ES-I3 (cell line): ENCODE measurements around the gene TMC3.
"Not testable (repeated sequence)": the region's sequence is repeated elsewhere in the genome, so short reads cannot be mapped to it uniquely, and the experiment has no call there.

Experiments
- H3K36me3 ChIP-seq: 2 replicates; pipeline ENCODE4 v1.6.1; 2013; ENCODE audit warnings: mild to moderate bottlenecking, low read length, control low read depth, moderate library complexity; ENCODE audit not compliant: insufficient read depth
- H3K4me1 ChIP-seq: 2 replicates; pipeline ENCODE4 v1.6.1; 2013; ENCODE audit warnings: mild to moderate bottlenecking, control low read depth, low read length; ENCODE audit not compliant: insufficient read depth
- H3K9ac ChIP-seq: 2 replicates; pipeline ENCODE4 v1.6.1; 2013; ENCODE audit warnings: low read depth, mild to moderate bottlenecking, low read length, moderate library complexity
- H3K9me3 ChIP-seq: 2 replicates; pipeline ENCODE4 v1.6.1; 2013; ENCODE audit warnings: mild to moderate bottlenecking, low read length, moderate library complexity; ENCODE audit not compliant: control insufficient read depth, insufficient read depth

Gene TMC3

DNA sequence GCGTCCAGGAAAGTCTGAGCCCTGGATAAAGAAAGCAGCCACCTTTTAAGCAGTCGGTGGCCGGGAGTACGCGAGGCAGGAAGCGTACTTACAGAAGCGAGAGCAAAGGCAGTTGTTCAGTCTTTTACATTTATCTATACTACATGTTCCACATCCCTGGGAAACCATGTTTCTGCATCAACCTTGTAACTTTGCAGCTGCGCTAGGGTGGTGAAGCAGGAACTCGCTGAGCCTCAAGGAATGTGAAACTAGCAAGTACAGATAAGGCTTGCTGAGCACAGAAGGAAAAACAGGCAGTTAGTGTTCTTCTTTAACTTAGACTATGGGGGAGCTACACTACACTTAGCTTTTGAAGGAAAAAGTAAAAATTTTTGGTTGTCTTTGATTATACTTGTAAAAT is 42.9 kb downstream of the TMC3 start:
- H3K9ac ChIP-seq, H3K4me1 ChIP-seq: not testable (repeated sequence)

DNA sequence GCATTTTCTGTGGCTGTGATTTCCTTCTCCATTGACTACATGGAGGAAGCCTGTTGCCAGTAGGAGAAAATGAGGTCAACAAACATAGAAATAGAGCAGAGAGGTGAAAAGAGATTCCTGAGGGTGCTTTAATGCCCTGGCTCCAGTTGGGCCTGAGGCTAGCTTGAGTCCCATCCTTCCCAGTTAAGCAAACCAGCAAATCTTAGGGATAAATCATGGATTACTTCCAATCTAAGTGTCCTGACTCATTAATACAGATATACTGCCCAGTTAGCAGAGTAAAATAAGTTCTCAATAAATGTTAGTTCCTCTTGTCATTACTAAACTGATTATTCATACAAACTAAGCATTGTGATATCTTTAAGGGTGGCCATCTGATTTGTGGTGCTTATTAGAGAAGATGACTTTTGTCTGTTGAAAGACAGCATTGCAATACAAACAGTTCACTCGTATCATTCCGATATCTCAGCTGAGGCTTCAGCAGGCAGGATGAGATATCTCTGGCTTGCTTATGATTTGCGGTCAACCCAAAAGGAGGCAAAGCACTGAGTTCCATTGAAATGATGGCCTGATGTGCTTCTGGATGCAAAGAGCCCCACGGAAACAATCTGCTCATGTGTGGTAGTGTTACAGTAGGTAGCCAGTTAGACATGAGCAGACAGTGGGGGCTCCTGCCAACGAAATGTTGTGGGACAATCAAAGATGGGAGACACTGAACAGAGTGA is 43.5 kb downstream of the TMC3 start:
- Histone ChIP-seq H3K36me3 (no peaks in the 10 kb centered on the region), H3K9ac (no peak overlapping the region)

More for the DNA sequence above, 42.9 kb downstream of the TMC3 start:
- H3K9me3 ChIP-seq, H3K36me3 ChIP-seq: not testable (repeated sequence)

DNA sequence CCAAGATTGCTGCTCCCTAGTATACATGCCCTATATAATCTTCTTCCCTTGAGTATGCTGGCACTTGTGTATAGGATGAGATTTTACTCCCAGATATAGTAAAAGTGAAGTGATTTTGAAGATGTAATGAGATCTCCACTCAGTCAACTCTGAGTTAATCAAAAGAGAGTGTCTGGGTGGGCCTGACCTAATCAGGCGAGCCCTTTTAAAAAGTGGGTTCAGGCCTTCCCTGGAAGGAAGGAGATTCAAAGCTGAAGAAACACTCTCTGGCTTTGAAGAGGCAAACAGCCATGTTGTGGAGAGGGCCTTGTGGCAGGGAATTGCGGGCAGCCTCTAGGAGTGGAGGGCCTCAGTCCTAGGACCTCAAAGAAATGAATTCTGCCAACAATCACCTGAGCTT is 44.6 kb downstream of the TMC3 start:
- no peaks in the 10 kb centered on the region for H3K4me1 ChIP-seq
- H3K9me3 ChIP-seq: no peaks in the 10 kb centered on the region
- H3K9ac ChIP-seq: no peak overlapping the region
- no peaks in the 10 kb centered on the region for H3K36me3 ChIP-seq

More for the DNA sequence above, 43.5 kb downstream of the TMC3 start:
- Histone ChIP-seq H3K4me1 (no peaks in the 10 kb centered on the region), H3K9me3 (no peaks in the 10 kb centered on the region)

DNA sequence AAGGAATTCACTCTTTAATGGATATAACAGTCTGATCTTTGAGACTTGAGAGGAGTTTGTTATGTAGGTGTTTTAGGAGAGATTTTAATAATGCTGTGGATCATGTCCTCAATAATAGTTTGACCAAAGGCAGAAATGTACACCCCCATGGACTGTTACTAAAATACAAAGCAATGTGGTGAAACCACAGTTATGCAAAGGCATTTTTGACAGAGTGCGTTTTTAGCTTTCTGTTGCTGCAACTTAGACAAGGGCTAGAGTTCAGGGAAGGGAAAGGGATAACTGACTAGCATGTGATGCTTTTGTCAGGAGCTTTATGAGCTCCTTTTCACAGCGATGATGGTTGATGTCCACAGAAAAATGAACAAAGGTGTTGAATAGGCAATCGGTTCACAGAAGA is 46.5 kb downstream of the TMC3 start:
- Histone ChIP-seq H3K4me1 (no peaks in the 10 kb centered on the region), H3K9ac (no peak overlapping the region)

DNA sequence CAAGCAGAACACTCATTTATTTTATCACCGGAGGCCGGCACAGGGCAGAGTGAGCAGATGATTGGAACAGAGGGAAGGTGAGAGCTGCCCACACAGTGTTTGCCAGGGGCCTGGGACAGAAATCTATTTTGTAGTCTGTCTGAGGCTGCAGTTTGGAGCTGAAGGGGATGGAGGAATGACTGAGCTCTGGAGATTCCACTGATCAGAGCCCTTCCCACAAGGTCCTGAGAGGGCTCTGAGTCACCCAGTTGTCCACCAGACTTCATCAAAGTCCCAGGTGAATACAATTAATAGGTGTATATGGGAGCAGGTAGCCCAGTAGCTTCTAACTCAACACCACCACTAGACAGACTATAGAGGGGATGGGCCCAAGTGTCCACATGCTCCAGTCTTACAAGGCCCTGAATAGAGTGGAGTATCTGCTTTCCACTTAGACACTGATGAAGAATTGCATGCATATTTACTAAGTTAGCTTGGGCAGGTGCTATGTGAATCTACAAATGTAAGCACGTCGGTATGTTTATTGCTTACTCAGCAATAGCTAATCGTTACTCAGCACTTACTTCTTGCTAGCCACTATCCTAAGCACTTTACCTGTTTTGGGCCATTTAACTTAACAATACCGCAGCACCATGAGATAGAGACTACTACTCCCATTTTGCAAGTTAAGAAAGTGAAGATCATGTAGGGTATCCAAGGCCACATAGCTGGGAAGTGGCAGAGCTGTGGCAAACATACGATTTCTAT is 47.4 kb downstream of the TMC3 start:
- H3K9ac ChIP-seq: no peak overlapping the region
- no peaks in the 10 kb centered on the region for H3K36me3 ChIP-seq
- no peaks in the 10 kb centered on the region for H3K4me1 ChIP-seq
- H3K9me3 ChIP-seq: no peaks in the 10 kb centered on the region

More for the DNA sequence above, 46.5 kb downstream of the TMC3 start:
- Histone ChIP-seq H3K9me3 (no peaks in the 10 kb centered on the region), H3K36me3 (no peaks in the 10 kb centered on the region)

DNA sequence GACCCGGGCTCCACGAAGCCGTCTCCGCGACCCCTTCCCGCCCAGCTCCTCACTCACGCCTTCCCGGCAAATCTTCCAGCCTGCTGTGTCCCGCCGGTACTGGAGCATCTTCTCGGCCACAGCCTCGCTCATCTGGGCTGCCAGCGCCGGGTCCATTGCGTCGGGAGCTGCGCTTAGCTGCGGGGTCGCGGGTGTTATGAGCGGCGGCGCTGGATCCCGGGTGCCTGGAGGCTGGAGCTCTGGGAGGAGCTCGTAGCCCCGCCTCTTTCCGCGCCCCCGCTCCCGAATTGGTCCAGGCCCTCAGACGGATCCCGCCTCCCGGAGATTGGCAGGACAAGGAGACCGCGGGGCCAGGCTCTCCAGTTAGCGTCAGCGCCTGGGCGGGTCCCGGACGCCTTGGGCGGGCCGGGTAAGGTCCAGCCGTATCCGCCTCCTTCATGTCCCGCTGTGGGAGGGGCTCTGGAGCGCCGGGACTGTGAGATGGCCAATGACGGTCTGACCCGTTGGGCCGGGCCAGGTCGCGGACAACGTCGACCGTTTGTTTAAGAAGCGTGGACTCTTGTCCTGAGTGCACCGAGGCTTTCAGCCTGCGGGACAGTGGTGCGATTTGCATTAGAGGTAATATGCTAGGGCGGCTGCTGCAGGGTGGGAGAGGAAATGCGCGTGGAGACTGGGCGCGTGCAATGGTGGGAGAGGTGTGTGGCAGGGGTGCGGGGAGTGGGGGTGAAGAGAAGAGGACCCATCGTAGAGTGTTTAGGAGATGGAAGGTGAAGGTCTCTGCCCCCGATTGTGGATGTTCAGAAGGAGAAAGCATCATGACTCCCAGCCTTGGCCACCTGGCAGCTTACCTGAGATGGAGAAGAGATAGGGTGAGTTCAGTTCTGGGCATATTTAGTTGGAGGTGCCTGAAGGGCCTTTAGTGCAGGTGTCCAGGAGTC is 49.8 kb downstream of the TMC3 start, which contains the start of gene STARD5:
STARD5 (minus strand) TSS at position 198 of the 938 bp plus-strand sequence; CDS start at position 156, 42 bp downstream.
- H3K4me1 ChIP-seq: no peaks in the 10 kb centered on the region
- peak within 1 kb of the TSS; percentile 79 for H3K9ac ChIP-seq
- no peaks in the 10 kb centered on the region for H3K36me3 ChIP-seq
- no peaks in the 10 kb centered on the region for H3K9me3 ChIP-seq

DNA sequence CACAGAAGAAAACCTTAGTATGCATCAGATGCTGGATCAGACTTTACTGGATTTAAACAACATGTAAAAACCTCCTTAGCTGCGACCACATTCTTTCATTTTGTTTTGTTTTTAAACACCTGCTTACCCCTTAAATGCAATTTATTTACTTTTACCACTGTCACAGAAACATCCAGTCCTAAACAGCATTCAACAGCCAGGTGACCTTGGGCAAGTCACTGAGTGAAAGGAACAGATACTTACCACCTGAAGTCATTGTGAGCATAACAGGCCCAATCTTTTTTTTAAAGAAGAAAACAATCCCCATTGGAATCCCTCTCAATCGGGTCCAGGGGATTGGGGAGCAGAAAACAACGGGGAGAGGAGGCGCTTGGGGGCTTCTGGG is 50.5 kb downstream of the TMC3 start:
- Histone ChIP-seq H3K36me3 (no peaks in the 10 kb centered on the region), H3K4me1 (no peaks in the 10 kb centered on the region), H3K9ac (peak overlapping the region; percentile 79), H3K9me3 (no peaks in the 10 kb centered on the region)

DNA sequence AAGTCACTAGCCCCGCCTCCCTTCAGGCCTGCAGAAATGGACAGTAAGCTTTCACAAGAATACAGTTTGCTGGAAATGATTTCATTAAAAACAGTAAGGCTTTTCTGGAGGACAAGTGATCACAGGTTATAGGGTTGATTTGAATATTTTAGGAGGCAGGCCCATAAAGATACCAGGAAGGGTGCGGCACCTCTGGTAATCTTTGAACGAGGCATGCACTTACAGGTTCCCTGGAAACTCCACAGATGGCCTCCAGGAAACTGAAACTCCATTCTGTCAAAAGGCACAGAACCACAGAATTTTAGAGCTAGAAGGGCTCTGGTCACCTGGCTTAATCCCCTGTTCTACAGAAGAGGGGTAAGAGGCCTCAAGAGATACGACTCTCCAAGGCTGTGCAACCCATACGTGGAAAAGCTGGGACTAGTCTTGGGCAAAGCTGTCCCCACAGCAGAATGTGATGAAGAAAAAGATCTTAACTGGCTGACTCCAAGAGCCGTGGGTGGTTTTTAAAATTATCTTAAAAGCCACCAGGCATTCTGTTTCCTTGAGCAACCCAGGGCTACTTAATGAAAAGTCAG is 51.2 kb downstream of the TMC3 start:
- Histone ChIP-seq H3K36me3 (no peaks in the 10 kb centered on the region), H3K4me1 (no peaks in the 10 kb centered on the region), H3K9ac (no peak overlapping the region), H3K9me3 (no peaks in the 10 kb centered on the region)

DNA sequence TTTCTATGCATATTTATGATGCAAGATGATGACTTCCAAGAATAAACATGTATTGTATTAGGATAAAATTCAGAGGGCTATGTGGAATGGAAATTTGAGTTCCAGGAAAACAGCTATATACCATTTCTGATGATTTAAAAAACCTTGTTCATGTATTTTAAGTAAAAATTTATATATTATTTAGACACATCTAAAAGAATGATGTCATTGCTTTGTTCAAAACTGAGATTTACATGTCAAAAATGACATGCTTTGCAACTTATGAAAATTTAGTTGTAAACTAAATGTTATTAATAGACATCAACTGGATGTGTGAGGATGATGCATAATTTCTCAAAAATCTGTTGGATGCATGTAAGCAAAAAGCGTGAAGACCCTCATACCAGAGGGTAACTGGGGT is 52.3 kb downstream of the TMC3 start:
- H3K9ac ChIP-seq: no peak overlapping the region
- no peaks in the 10 kb centered on the region for H3K36me3 ChIP-seq
- H3K9me3 ChIP-seq: no peaks in the 10 kb centered on the region
- no peaks in the 10 kb centered on the region for H3K4me1 ChIP-seq

DNA sequence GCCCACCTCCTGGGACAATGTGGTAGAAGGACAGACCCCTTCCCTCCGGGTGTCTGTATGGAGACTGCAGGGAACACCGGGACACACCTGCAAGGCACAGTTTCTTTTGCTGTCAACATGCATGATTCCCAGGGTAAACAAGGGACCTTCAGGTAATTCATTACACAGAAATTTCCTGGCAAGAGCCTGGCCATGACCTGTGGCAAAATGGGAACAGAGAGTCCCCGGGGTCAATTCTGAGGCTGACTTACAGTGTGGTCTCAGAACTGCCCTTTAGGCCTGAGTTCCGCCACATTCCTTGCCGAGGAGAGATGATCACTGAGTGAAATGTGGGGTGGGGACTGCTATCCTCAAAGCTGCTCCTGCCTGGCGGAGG is 56.4 kb downstream of the TMC3 start:
- Histone ChIP-seq H3K4me1 (no peaks in the 10 kb centered on the region), H3K9me3 (no peaks in the 10 kb centered on the region), H3K36me3 (no peaks in the 10 kb centered on the region), H3K9ac (no peak overlapping the region)

DNA sequence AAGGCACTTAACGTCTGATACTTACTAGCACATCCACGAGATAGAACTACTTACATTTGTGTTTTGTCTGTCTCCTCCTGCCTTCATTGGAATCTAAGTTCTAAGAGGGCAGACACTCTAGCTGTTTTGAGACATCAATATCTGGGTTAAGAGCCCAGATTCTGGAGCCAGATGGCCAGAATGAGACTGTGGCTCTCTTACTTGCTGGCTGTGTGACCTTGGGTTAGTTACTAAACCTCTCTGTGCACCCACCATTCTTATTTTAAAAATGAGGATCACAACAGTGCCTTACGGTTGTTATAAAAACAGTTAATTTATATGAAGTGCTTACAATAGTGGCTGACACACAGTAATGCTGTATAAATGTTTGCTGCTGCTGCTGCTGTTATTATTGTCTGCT is 57.7 kb downstream of the TMC3 start:
- Histone ChIP-seq H3K9ac (no peak overlapping the region), H3K4me1 (no peaks in the 10 kb centered on the region), H3K9me3 (no peaks in the 10 kb centered on the region), H3K36me3 (no peaks in the 10 kb centered on the region)

DNA sequence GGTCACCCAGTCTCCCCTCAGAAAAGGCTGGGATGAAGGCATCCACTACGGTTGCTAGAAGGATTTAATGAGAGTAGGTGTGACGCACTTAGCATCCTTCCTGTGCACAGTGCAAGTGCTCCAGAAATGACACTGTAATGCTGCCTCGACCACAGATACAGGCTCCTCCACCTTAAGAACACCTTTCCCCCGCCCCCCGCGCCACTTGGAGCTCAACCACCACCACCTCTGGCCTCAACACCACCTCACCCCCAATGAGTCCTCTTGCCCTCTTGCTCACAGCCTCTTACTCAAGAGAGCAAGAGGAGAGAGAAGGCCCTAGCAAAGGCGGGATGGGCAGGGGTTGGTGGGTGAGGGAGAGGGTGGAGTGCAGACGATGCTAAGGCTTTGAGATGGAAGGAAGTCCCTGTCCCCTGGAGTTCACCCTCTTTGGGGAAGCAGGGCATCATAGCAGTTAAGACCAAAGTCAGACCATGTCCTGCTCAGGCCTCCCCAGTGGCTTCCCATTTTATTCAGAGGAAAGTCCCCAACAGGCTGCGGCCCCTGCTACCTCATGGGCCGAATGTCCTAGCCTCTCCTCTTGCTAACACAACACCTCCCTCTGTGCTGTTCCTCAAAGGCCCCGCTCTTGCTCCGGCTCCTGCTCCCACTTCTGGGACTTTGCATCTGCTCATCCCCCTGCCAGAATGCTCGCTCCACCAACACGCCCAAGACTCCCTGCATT is 58.4 kb downstream of the TMC3 start:
- Histone ChIP-seq H3K9me3 (no peaks in the 10 kb centered on the region), H3K9ac (no peak overlapping the region), H3K36me3 (no peaks in the 10 kb centered on the region), H3K4me1 (no peaks in the 10 kb centered on the region)

DNA sequence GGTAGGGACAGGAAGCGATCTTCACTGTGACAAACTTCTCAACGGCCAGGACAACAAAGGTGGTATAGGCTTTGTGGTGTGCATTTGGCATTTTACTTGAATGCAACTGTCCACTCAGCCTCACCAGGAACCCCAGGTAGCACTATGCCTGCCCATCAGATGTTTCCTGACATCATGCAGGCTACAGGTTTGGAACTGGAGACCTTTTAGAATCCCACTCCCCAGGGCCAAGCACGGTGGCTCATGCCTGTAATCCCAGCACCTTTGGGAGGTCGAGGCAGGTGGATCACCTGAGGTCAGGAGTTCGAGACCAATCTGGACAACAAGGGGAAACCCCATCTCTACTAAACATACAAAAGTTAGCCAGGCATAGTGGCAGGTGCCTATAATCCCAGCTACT is 59.6 kb downstream of the TMC3 start:
- no peak overlapping the region for H3K9ac ChIP-seq
- H3K4me1 ChIP-seq: no peaks in the 10 kb centered on the region
- no peaks in the 10 kb centered on the region for H3K9me3 ChIP-seq
- H3K36me3 ChIP-seq: no peaks in the 10 kb centered on the region

DNA sequence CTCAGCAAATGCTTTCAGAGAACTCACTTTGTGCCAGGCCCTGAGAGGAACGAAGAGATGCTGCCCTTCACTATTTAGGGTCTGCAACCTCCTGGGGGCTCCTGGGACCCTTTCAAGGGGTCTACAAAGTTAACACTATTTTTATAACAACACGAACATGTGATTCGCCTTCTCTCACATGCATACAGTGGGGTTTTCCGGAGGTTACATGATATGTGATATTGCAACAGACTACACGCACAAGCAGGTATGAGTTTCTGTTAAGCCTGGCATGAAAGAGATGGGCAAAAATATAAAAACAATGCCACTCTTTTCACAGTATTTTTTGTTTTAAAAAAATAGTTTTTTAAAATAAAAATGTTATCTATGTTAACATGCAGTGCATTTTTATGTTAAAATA is 60.3 kb downstream of the TMC3 start:
- H3K36me3 ChIP-seq: no peaks in the 10 kb centered on the region
- H3K9ac ChIP-seq: no peak overlapping the region
- no peaks in the 10 kb centered on the region for H3K9me3 ChIP-seq
- H3K4me1 ChIP-seq: no peaks in the 10 kb centered on the region
